ENCODE results near the gene DST. TPM values are rescaled to one million over a fixed set of nuclear protein-coding genes. Genes with fewer than 3 reads are reported as not detected.
A peak's percentile ranks its signal among the peaks of the same experiment; 100 is the strongest.
"Not testable (repeated sequence)": the region's sequence is repeated elsewhere in the genome, so short reads cannot be mapped to it uniquely, and the experiment has no call there.

DST gene
- total and polyA plus RNA-seq, 2 of the 8 experiments (the other 6 are each of a cell fraction or from before 2014, with no cell fraction given) = 49.4 to 116 TPM

DNA sequence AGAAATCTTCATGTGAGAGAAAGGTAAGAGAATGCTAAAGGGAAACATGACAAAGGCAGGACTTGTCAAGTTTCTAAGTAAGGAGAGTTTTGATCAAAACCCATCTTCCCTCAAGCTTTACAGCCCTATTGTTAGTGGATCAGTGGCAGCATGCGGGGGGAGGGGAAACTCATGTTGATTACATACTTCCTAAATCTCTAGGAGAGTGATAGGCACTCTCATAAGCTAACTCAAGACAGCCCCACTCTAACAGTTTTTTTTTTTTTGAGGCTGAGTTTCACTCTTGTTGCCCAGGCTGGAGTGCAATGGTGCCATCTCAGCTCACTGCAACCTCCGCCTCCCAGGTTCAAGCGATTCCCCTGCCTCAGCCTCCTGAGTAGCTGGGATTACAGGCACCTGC, 18.6 kb upstream of the DST start:
- H3K23ac ChIP-seq (ENCODE audit: insufficient read length); H3K9me3 ChIP-seq (ENCODE audit: insufficient read depth in 2 of 2, low read depth in 1 of 2, low read length in 1 of 2); H4K5ac ChIP-seq (ENCODE audit: insufficient read length, low read depth, low read length); H3K27me3 ChIP-seq (replicated peaks in 1 of 4; ENCODE audit: control insufficient read depth in 3 of 4, extremely low read depth in 1 of 4, insufficient read depth in 3 of 4, low read length in 3 of 4); H3K4ac ChIP-seq (replicated peaks; ENCODE audit: insufficient read length, low read depth, low read length); H3K36me3 ChIP-seq (ENCODE audit: control insufficient read depth in 2 of 4, insufficient read depth in 4 of 4, low read length in 3 of 4); H3K27ac ChIP-seq (ENCODE audit: low read depth, low read length); H4K20me1 ChIP-seq (replicated peaks in 1 of 2; ENCODE audit: control insufficient read depth in 1 of 2, insufficient read depth in 2 of 2, low read length in 2 of 2); H3K18ac ChIP-seq (ENCODE audit: extremely low read depth, low read length); H2BK20ac ChIP-seq (ENCODE audit: low read length); H2AFZ ChIP-seq (ENCODE audit: low read length); H2BK15ac ChIP-seq (ENCODE audit: low read length); H2BK5ac ChIP-seq (ENCODE audit: low read depth, low read length); H4K8ac ChIP-seq (ENCODE audit: extremely low read depth, insufficient read depth, low read length); H3K79me1 ChIP-seq (ENCODE audit: low read depth, low read length); H2BK12ac ChIP-seq (ENCODE audit: low read depth, low read length); H3K14ac ChIP-seq (ENCODE audit: insufficient read length); H3K9ac ChIP-seq (replicated peaks in 1 of 4; ENCODE audit: extremely low read depth in 1 of 4, low read depth in 3 of 4, low read length in 3 of 4); H3K23me2 ChIP-seq (ENCODE audit: low read depth, low read length); H4K91ac ChIP-seq (replicated peaks; ENCODE audit: insufficient read length, low read length); H3K56ac ChIP-seq (replicated peaks; ENCODE audit: insufficient read length, low read depth, low read length); H2AK5ac ChIP-seq (ENCODE audit: low read depth, low read length); DNase-seq (ENCODE audit: low read depth in 1 of 2, low spot score in 2 of 2); H3K4me1 ChIP-seq (replicated peaks in 1 of 4; ENCODE audit: control insufficient read depth in 3 of 4, insufficient read depth in 4 of 4, low read length in 3 of 4); H3K4me2 ChIP-seq (ENCODE audit: insufficient read depth in 1 of 2, low read depth in 2 of 2, low read length in 2 of 2); H3K4me3 ChIP-seq (ENCODE audit: extremely low read depth in 1 of 4, insufficient read depth in 2 of 4, low read depth in 3 of 4, low read length in 4 of 4); FAIRE-seq; H2BK120ac ChIP-seq (replicated peaks; ENCODE audit: low read depth, low read length): not testable (repeated sequence)
- H3K79me2 ChIP-seq (ENCODE audit: control insufficient read depth in 1 of 2, insufficient read depth in 2 of 2, low read length in 2 of 2) = peaks cover 0 to 16% of the 10 kb centered on the region in 2 experiments; a peak in 2 of 4 replicates
- TF ChIP-seq SP1 (IDR thresholded peaks at IDR 0.05; ENCODE audit: low read depth, low read length) = peak; percentile 19; the same call in 1 of the 2 replicates
- ChIA-PET CTCF (ENCODE audit: partially characterized antibody) (interaction anchor here (0.6 to 2.6 kb wide), 6 partner anchors 11 to 231 kb away, joined by 3 to 7 read pairs (median 4); no protein-coding TSS in a partner anchor), POLR2A (ENCODE audit: partially characterized antibody) (interaction anchor here (1.6 kb wide), 1 partner anchor 18 kb away, joined by 3 read pairs; no protein-coding TSS in a partner anchor)
- WGBS, 2 experiments (ENCODE audit: extremely low coverage in 1 of 2, insufficient coverage in 1 of 2, insufficient read length in 1 of 2, insufficient replicate concordance in 2 of 2, low coverage in 1 of 2, low lambda C conversion rate in 2 of 2, missing lambda C conversion rate in 1 of 2) = 71% methylated on average over 3 of the region's 3 CpGs; no CpG with 5 or more reads in 1 of the 2 experiments
